HG02763 (cell line): ENCODE results near the gene B4GALNT2.
"Not testable (repeated sequence)": the region's sequence is repeated elsewhere in the genome, so short reads cannot be mapped to it uniquely, and the experiment has no call there.

Experiments
- ATAC-seq: cut with Tn5 transposase; IDR thresholded peaks from one replicate; pipeline ENCODE4 v1.9.1; 2021; ENCODE audit warnings: mild to moderate bottlenecking, moderate library complexity; ENCODE audit not compliant: unreplicated experiment

The B4GALNT2 gene

DNA sequence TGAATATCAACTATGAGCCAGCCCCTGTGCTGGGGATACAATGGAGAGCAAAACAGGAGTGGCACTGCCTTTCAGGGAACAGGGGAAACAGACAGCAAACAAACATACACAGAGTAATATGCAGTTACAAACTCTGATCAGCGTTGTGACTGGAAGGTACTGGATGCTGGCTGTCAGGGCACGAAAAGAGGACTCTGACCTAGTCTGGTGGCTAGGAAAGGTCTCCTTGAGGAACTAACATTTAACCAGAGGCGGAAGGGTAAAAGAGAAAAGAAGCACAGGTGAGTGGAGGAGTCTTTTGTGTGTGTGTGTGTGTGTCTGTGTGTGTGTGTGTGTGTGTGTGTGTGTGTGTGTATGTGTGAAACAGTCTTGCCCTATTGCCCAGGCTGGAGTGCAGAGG, 12.4 kb upstream of the B4GALNT2 start:
- ATAC-seq = no peak

- no peak for ATAC-seq
Observed at GRCh38 chr17:49121696-49122292, 10.8 kb upstream of the B4GALNT2 start.

- ATAC-seq = no peak
Observed at GRCh38 chr17:49122566-49122965, 10.0 kb upstream of the B4GALNT2 start.

- no peak for ATAC-seq
Observed at GRCh38 chr17:49123061-49123460, 9.5 kb upstream of the B4GALNT2 start.

GRCh38 chr17:49125449-49125848, 7.1 kb upstream of the B4GALNT2 start:
- ATAC-seq = no peak

DNA sequence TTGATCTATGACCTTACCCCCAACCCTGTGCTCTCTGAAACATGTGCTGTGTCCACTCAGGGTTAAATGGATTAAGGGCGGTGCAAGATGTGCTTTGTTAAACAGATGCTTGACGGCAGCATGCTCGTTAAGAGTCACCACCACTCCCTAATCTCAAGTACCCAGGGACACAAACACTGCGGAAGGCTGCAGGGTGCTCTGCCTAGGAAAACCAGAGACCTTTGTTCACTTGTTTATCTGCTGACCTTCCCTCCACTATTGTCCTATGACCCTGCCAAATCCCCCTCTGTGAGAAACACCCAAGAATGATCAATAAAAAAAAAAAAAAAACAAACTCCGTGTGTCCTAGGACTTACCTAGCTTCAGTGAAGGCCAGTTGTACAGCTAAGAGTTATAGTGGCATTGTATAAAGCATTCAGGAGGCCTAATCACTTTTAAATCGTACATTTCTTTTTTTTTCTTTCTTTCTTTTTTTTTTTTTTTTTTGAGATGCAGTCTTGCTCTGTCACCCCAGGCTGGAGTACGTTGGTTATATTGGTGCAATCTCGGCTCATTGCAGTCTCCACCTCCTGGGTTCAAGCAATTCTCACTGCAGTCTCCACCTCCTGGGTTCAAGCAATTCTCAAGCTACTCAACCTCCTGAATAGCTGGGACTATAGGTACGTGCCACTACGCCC, 6.2 kb upstream of the B4GALNT2 start:
- not testable (repeated sequence) for ATAC-seq

- not testable (repeated sequence) for ATAC-seq
Observed at GRCh38 chr17:49129359-49129950, 3.1 kb upstream of the B4GALNT2 start.

GRCh38 chr17:49130891-49131290, 1.7 kb upstream of the B4GALNT2 start:
- no peak for ATAC-seq

DNA sequence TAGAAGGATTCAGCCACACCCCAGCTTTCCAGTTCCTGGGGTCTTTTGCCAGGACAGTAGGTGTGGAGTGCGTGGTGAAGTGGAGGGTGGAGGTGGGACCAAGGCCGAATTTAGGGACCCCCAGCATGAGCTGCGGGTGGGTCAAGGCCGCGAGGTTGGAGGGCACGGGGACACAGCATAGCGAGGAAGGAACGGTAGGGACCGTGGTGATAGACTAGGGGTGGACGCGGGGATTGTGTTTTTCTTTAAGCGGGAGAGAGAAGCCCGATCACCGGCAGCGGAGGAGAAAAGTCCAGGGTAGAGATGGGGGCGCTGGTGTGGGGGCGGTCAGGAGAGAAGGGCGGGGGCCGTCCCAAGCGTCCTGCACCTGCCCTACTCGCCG, 261 bp upstream of the B4GALNT2 start:
- ATAC-seq = no peak

- no peak for ATAC-seq
Observed at GRCh38 chr17:49136335-49136734, 3.8 kb downstream of the B4GALNT2 start.

GRCh38 chr17:49145654-49146053, 13.1 kb downstream of the B4GALNT2 start:
- ATAC-seq = not testable (repeated sequence)

DNA sequence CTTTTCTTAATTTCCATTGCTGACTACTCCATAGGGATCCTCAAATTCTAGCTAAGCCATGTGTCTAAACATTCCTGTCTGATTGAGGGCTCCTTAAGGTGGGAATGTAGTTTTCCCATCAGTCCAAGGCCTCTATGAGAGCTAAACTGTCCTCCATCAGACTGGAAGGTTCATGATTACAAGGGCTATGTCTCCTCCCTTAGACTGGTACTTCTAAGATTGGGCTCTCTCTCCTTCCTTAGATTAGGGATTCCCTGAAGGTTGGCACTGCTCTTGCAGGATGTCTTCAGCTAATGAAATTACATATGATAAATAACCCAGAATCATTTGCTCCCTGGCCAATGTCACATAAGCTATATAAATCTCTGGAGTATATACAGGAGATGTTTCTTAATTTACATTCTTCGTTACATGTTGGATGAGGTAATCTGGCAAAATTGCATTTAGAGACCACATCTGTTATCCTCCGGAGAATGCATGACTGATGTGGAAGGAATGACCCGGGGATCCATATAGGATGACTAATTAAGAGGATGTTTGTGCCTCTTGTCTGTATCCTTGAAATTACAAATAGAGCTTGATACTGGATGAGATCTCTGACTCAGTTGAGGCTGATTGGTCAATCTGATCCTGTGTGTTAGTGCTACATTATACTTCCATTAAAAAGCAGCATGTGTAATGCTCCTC, 14.2 kb downstream of the B4GALNT2 start:
- ATAC-seq = no peak

GRCh38 chr17:49148171-49148570, 15.6 kb downstream of the B4GALNT2 start:
- no peak for ATAC-seq

- ATAC-seq = no peak
Observed at GRCh38 chr17:49151996-49152395, 19.4 kb downstream of the B4GALNT2 start.

GRCh38 chr17:49156256-49156655, 23.7 kb downstream of the B4GALNT2 start:
- no peak for ATAC-seq

- ATAC-seq = no peak
Observed at GRCh38 chr17:49157784-49158183, 25.2 kb downstream of the B4GALNT2 start.

DNA sequence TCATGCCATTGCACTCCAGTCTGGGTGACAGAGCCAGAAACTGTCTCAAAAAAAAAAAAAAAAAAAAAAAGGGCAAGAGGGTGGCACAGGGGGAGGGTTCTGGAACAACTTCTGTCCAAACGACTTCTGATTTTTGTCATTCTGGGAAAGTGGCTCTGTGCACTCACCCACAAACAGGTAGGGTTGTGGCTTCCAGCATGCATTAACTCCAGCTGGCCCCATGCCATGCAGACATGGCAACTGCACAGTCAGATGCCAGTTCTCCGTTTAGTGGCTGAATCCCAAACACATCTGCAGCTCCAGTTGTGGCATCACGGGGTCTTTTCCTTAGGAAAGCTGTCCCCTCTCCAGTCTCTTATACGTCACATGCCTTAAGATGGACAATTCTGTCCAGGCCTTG, 30.3 kb downstream of the B4GALNT2 start:
- no peak for ATAC-seq

- ATAC-seq = no peak
Observed at GRCh38 chr17:49165143-49165542, 32.6 kb downstream of the B4GALNT2 start.

DNA sequence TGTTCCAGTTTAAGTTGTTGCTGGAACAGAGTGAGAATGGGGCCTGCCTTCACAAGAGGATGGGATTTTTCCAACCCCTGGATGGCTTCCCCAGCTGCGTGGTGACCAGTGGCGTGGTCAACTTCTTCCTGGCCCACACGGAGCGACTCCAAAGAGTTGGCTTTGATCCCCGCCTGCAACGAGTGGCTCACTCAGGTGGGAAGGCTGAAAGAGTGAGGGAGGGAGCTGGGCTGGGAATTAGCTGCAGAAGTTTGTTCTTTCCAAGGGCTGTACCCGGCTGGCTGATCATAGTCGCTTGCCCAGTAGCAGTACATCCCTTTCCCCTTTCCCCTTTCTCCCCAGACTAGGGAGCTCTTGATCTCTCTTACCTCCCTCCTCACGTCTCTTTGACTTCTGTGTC, 36.1 kb downstream of the B4GALNT2 start:
- no peak for ATAC-seq

DNA sequence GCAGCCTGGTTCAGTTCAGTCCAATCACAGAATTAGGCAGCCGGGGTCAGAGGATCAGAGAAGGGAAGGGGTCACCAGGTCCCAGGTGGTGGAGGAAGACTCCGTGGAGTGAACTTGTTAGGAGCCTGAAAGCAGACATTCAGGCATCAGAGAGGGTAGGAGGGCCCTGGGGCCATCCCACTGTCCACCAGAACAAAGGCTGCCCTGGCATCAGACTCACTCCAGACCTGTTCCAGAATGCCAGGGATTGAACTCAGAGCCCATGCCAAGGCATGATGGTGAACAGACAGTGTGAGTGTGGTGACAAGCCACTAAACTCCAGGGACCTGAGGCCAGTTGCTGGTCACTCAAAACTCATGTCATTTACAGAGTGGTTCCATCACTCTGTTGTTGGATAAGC, 37.6 kb downstream of the B4GALNT2 start:
- ATAC-seq = no peak

- ATAC-seq = not testable (repeated sequence)
Observed at GRCh38 chr17:49170711-49171110, 38.1 kb downstream of the B4GALNT2 start.

DNA sequence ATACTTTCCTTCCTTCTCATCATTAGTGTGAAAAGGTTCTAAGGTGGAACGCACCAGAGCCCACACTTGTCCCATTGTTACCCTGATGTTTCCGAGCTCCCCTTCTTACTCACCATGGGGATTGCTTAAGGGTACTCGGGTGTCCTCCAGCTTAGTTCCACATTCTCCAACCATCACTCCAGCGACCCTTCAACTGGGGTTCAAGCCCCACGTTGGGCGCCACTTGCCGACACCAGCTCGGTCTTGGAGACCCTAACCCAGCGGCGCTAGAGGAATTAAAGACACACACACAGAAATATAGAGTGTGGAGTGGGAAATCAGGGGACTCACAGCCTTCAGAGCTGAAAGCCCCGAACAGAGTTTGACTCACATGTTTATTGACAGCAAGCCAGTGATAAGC, 43.4 kb downstream of the B4GALNT2 start:
- ATAC-seq = not testable (repeated sequence)
